H1 (cell line): ENCODE results near the gene SAFB2. TPM values are rescaled to one million over a fixed set of nuclear protein-coding genes. Genes with fewer than 3 reads are reported as not detected.

Source experiments
- CTCF ChIA-PET: fragments of 300-600 bp; sonication (Branson Sonifier 250); formaldehyde crosslinking; loops from one replicate; lab custom pipeline; 2021; ENCODE audit not compliant: partially characterized antibody; lab: Charles Lee
- POLR2A ChIA-PET: fragments of 300-600 bp; sonication (Branson Sonifier 250); formaldehyde crosslinking; loops from one replicate; lab custom pipeline; 2021; ENCODE audit warnings: inconsistent platforms; ENCODE audit not compliant: partially characterized antibody; lab: Charles Lee
- DNase-seq, 2 experiments: peaks; one replicate each; pipeline versions ENCODE4 v3.0.0 to v3.0.0-alpha.2; 2010 to 2022; ENCODE audit warnings: low spot score in 2 of 2, low read depth in 1 of 2, mixed read lengths in 1 of 2
- FAIRE-seq: peaks from 2 replicates; lab custom pipeline; 2011; peaks lifted over from hg19 to GRCh38; lab: Jason Lieb, UNC
- H2AFZ ChIP-seq: 2 replicates; pipeline ENCODE4 v1.8.1; 2012; ENCODE audit warnings: low read length, inconsistent platforms
- H2AK5ac ChIP-seq: 2 replicates; pipeline ENCODE4 v1.6.1; 2013; ENCODE audit warnings: low read depth, low read length
- H2BK120ac ChIP-seq: replicated peaks from 2 replicates; pipeline ENCODE3; 2013; ENCODE audit warnings: low read depth, low read length, inconsistent platforms
- H2BK12ac ChIP-seq: 2 replicates; pipeline ENCODE4 v1.6.1; 2013; ENCODE audit warnings: low read depth, low read length
- H2BK15ac ChIP-seq: 2 replicates; pipeline ENCODE4 v1.6.1; 2013; ENCODE audit warnings: low read length
- H2BK20ac ChIP-seq: 2 replicates; pipeline ENCODE4 v1.6.1; 2013; ENCODE audit warnings: low read length
- H2BK5ac ChIP-seq: 2 replicates; pipeline ENCODE4 v1.6.1; 2013; ENCODE audit warnings: low read depth, low read length
- H3K14ac ChIP-seq: 2 replicates; pipeline ENCODE4 v1.6.1; 2013; ENCODE audit warnings: inconsistent platforms; ENCODE audit not compliant: insufficient read length
- H3K18ac ChIP-seq: 2 replicates; pipeline ENCODE4 v1.6.1; 2013; ENCODE audit warnings: low read length; ENCODE audit errors: extremely low read depth
- H3K23ac ChIP-seq: 2 replicates; pipeline ENCODE4 v1.6.1; 2013; ENCODE audit warnings: inconsistent platforms; ENCODE audit not compliant: insufficient read length
- H3K23me2 ChIP-seq: 2 replicates; pipeline ENCODE4 v1.6.1; 2013; ENCODE audit warnings: low read depth, low read length
- H3K27ac ChIP-seq: 2 replicates; pipeline ENCODE4 v1.6.1; 2011; ENCODE audit warnings: low read depth, low read length, inconsistent platforms
- H3K27me3 ChIP-seq, 4 experiments: replicated peaks in 1 of 4; 1 replicate in 1 of 4; 2 replicates in 3 of 4; pipeline versions ENCODE4 v1.6.1 to v1.8.1; 2011 to 2013; ENCODE audit warnings: low read length in 3 of 4, mild to moderate bottlenecking in 3 of 4, inconsistent platforms in 2 of 4, mixed read lengths in 2 of 4, moderate library complexity in 1 of 4; ENCODE audit not compliant: control insufficient read depth in 3 of 4, insufficient read depth in 3 of 4; ENCODE audit errors: extremely low read depth in 1 of 4
- H3K36me3 ChIP-seq, 4 experiments: 2 replicates each; pipeline versions ENCODE4 v1.6.1 to v1.8.1; 2011 to 2013; ENCODE audit warnings: mild to moderate bottlenecking in 4 of 4, low read length in 3 of 4, moderate library complexity in 2 of 4, control low read depth in 1 of 4, inconsistent platforms in 1 of 4; ENCODE audit not compliant: insufficient read depth in 4 of 4, control insufficient read depth in 2 of 4
- H3K4ac ChIP-seq: replicated peaks from 2 replicates; pipeline ENCODE3; 2013; ENCODE audit warnings: low read length, low read depth, mixed read lengths, inconsistent platforms; ENCODE audit not compliant: insufficient read length
- H3K4me1 ChIP-seq, 4 experiments: replicated peaks in 1 of 4; 1 replicate in 1 of 4; 2 replicates in 3 of 4; pipeline versions ENCODE4 v1.6.1 to v1.8.1; 2011 to 2013; ENCODE audit warnings: low read length in 3 of 4, inconsistent platforms in 2 of 4, mixed read lengths in 1 of 4; ENCODE audit not compliant: insufficient read depth in 4 of 4, control insufficient read depth in 3 of 4
- H3K4me2 ChIP-seq, 2 experiments: 2 replicates each; pipeline versions ENCODE4 v1.6.1 to v1.8.1; 2011 to 2013; ENCODE audit warnings: low read depth in 2 of 2, low read length in 2 of 2, control low read depth in 1 of 2, inconsistent platforms in 1 of 2, mild to moderate bottlenecking in 1 of 2; ENCODE audit not compliant: insufficient read depth in 1 of 2
- H3K4me3 ChIP-seq, 4 experiments: fragments of 200-600, 300-600 bp in 1 of 4; sonication (generic), shearing (Covaris generic), sonication (Bioruptor Twin) in 1 of 4; 2 replicates each; pipeline versions ENCODE4 v1.5.1 to v1.8.1; 2011 to 2016; ENCODE audit warnings: low read length in 4 of 4, low read depth in 3 of 4, control low read depth in 2 of 4, inconsistent platforms in 2 of 4, mild to moderate bottlenecking in 2 of 4, mixed read lengths in 1 of 4, moderate library complexity in 1 of 4; ENCODE audit not compliant: insufficient read depth in 2 of 4; ENCODE audit errors: extremely low read depth in 1 of 4
- H3K56ac ChIP-seq: replicated peaks from 2 replicates; pipeline ENCODE3; 2013; ENCODE audit warnings: low read depth, mild to moderate bottlenecking, mixed read lengths, low read length, inconsistent platforms; ENCODE audit not compliant: insufficient read length
- H3K79me1 ChIP-seq: 2 replicates; pipeline ENCODE4 v1.6.1; 2013; ENCODE audit warnings: low read depth, low read length, control low read depth
- H3K79me2 ChIP-seq, 2 experiments: 2 replicates each; pipeline versions ENCODE4 v1.6.1 to v1.8.1; 2012 to 2013; ENCODE audit warnings: low read length in 2 of 2, mild to moderate bottlenecking in 2 of 2, inconsistent platforms in 1 of 2; ENCODE audit not compliant: insufficient read depth in 2 of 2, control insufficient read depth in 1 of 2
- H3K9ac ChIP-seq, 4 experiments: replicated peaks in 1 of 4; 1 replicate in 1 of 4; 2 replicates in 3 of 4; pipeline versions ENCODE4 v1.6.1 to v1.8.1; 2011 to 2013; ENCODE audit warnings: low read depth in 3 of 4, low read length in 3 of 4, control low read depth in 2 of 4, mild to moderate bottlenecking in 2 of 4, moderate library complexity in 2 of 4, inconsistent platforms in 1 of 4; ENCODE audit errors: extremely low read depth in 1 of 4
- H3K9me3 ChIP-seq, 2 experiments: 2 replicates each; pipeline versions ENCODE4 v1.6.1 to v1.8.1; 2012 to 2013; ENCODE audit warnings: mild to moderate bottlenecking in 2 of 2, moderate library complexity in 2 of 2, control low read depth in 1 of 2, inconsistent platforms in 1 of 2, low read depth in 1 of 2, low read length in 1 of 2, mixed read lengths in 1 of 2; ENCODE audit not compliant: insufficient read depth in 2 of 2
- H4K20me1 ChIP-seq, 2 experiments: replicated peaks in 1 of 2; 2 replicates each; pipeline versions ENCODE3 to v1.8.1; 2011 to 2013; ENCODE audit warnings: inconsistent platforms in 2 of 2, low read length in 2 of 2, mild to moderate bottlenecking in 1 of 2; ENCODE audit not compliant: insufficient read depth in 2 of 2, control insufficient read depth in 1 of 2
- H4K5ac ChIP-seq: 2 replicates; pipeline ENCODE4 v1.6.1; 2013; ENCODE audit warnings: low read length, low read depth, mixed read lengths, inconsistent platforms; ENCODE audit not compliant: insufficient read length
- H4K8ac ChIP-seq: 2 replicates; pipeline ENCODE4 v1.8.0; 2013; ENCODE audit warnings: mild to moderate bottlenecking, moderate library complexity, low read length, inconsistent platforms; ENCODE audit not compliant: insufficient read depth; ENCODE audit errors: extremely low read depth
- H4K91ac ChIP-seq: replicated peaks from 2 replicates; pipeline ENCODE3; 2013; ENCODE audit warnings: low read length, mixed read lengths, inconsistent platforms; ENCODE audit not compliant: insufficient read length
- POLR2A ChIP-seq, 2 experiments: IDR thresholded peaks; 1 replicate in 1 of 2; 2 replicates in 1 of 2; pipeline ENCODE4 v1.6.1; 2011; ENCODE audit warnings: low read depth in 2 of 2, low read length in 2 of 2, mild to moderate bottlenecking in 2 of 2; ENCODE audit errors: control extremely low read depth in 1 of 2
- RNF2 ChIP-seq: fragments of 200-900, 300-1000 bp; sonication (generic); IDR thresholded peaks from 2 replicates; pipeline ENCODE4 v1.7.1; 2016; ENCODE audit warnings: borderline replicate concordance, low read depth, mild to moderate bottlenecking, antibody characterized with exemption, low read length; ENCODE audit not compliant: poor library complexity, severe bottlenecking; ENCODE audit errors: missing control alignments
- RXRA ChIP-seq: IDR thresholded peaks from 2 replicates; pipeline ENCODE4 v1.6.1; 2011; ENCODE audit warnings: low read depth, mild to moderate bottlenecking, low read length, moderate library complexity; ENCODE audit not compliant: insufficient read depth
- SIN3A ChIP-seq, 2 experiments: IDR thresholded peaks in 1 of 2; conservative IDR thresholded peaks in 1 of 2; 2 replicates each; pipeline ENCODE4 v1.6.1; 2011 to 2012; ENCODE audit warnings: low read length in 2 of 2, improper control_type of control experiment in 1 of 2, low read depth in 1 of 2, mild to moderate bottlenecking in 1 of 2
- SP1 ChIP-seq: IDR thresholded peaks from 2 replicates; pipeline ENCODE4 v1.6.1; 2011; ENCODE audit warnings: low read depth, low read length
- TAF7 ChIP-seq: optimal IDR thresholded peaks from 2 replicates; pipeline ENCODE3; 2011; ENCODE audit warnings: low read depth, mild to moderate bottlenecking, inconsistent platforms, low read length, moderate library complexity, borderline replicate concordance
- ZNF274 ChIP-seq: IDR thresholded peaks from 2 replicates; pipeline ENCODE4 v1.7.0; 2012; ENCODE audit warnings: low read length, borderline replicate concordance; ENCODE audit errors: extremely low read depth
- whole genome bisulfite sequencing, 2 experiments: shearing (Covaris generic) in 1 of 2; methylation state at CpG; one replicate each; pipeline versions ENCODE4 v1.1.6 to v1.1.7; 2013 to 2015; ENCODE audit warnings: low lambda C conversion rate in 2 of 2, mixed read lengths in 2 of 2, inconsistent platforms in 1 of 2, low coverage in 1 of 2, missing lambda C conversion rate in 1 of 2; ENCODE audit not compliant: insufficient replicate concordance in 2 of 2, insufficient coverage in 1 of 2, insufficient read length in 1 of 2; ENCODE audit errors: extremely low coverage in 1 of 2, missing lambda C conversion rate in 1 of 2; 5-methylcytosine and 5-hydroxymethylcytosine counted together
- polyA plus RNA-seq, 7 experiments: library from polyadenylated mRNA; depleted of rRNA in 3 of 7; stranded (reverse) in 5 of 7; unstranded in 2 of 7; fragments of >200 nt in 5 of 7; fragments of 200-250 nt in 2 of 7; gene quantifications; 1 replicate in 5 of 7; 2 replicates in 1 of 7; 4 replicates in 1 of 7; pipeline versions ENCODE4 v1.2.1 to v1.2.3, GENCODE V29; 2011 to 2013; ENCODE audit warnings: missing spikeins in 2 of 7, mixed read lengths in 2 of 7
- total RNA-seq: library from RNA; stranded (reverse); fragmentation: NEBNext Ultra II Directional; extraction: Animal tissue kit (Norgen Biotek cat#: 25700); gene quantifications from 2 replicates; pipeline ENCODE4 v1.2.1, GENCODE V29; 2021

Gene SAFB2
- total and polyA plus RNA-seq, 2 of the 8 experiments (the other 6 are each of a cell fraction or from before 2014, with no cell fraction given) = 14.8 to 63.8 TPM

- H2AK5ac ChIP-seq = no peak overlapping the region
- H3K27ac ChIP-seq = no peak overlapping the region
- no peak overlapping the region for H3K23ac ChIP-seq
- ChIA-PET CTCF (interaction anchor here (0.6 to 1.7 kb wide), 2 partner anchors 38 to 49 kb away, joined by 3 read pairs; no protein-coding TSS in a partner anchor), POLR2A (interaction anchor here (0.7 to 1.3 kb wide), 9 partner anchors 12 to 1347 kb away, joined by 3 to 4 read pairs (median 3); no protein-coding TSS in a partner anchor)
- H4K20me1 ChIP-seq = peaks cover 29 to 35% of the 10 kb centered on the region in 2 experiments
- no peak overlapping the region for H2BK12ac ChIP-seq
- H3K4me2 ChIP-seq = no peak overlapping the region
- peak overlapping the region in 1 of 4 experiments; percentile 8; a peak in 1 of 7 replicates for H3K9ac ChIP-seq
- H3K36me3 ChIP-seq = peaks cover 13 to 50% (median 34%) of the 10 kb centered on the region in 4 experiments; a peak in 7 of 8 replicates
- H2AFZ ChIP-seq = no peak overlapping the region
- H2BK20ac ChIP-seq = no peak overlapping the region
- no peak overlapping the region for H4K91ac ChIP-seq
- DNase-seq = no peak
- no peak overlapping the region for H2BK120ac ChIP-seq
- H3K23me2 ChIP-seq = peaks cover 4% of the 10 kb centered on the region; the same call in 1 of the 2 replicates
- peaks cover 0 to 7% (median 3%) of the 10 kb centered on the region in 4 experiments; a peak in 3 of 7 replicates for H3K4me1 ChIP-seq
- no peak overlapping the region for H4K5ac ChIP-seq
- 93% methylated on average over 6 of the region's 6 CpGs; no CpG with 5 or more reads in 1 of the 2 experiments for WGBS, 2 experiments
- H3K79me2 ChIP-seq = peaks cover 59 to 94% of the 10 kb centered on the region in 2 experiments
- H4K8ac ChIP-seq = no peak overlapping the region
- H3K4ac ChIP-seq = no peak overlapping the region
- H2BK15ac ChIP-seq = no peak overlapping the region
- H3K4me3 ChIP-seq = no peak overlapping the region
- FAIRE-seq = no peak
- H2BK5ac ChIP-seq = no peak overlapping the region
- H3K56ac ChIP-seq = no peak overlapping the region
- H3K18ac ChIP-seq = no peak overlapping the region
- peaks cover 14% of the 10 kb centered on the region for H3K79me1 ChIP-seq
- no peak overlapping the region for H3K14ac ChIP-seq
- TF ChIP-seq TAF7 = no peak
- no peak for TF ChIP-seq POLR2A (IDR thresholded peaks at IDR 0.05; ENCODE audit: control extremely low read depth in 1 of 2, low read depth in 2 of 2, low read length in 2 of 2)
- no peak for TF ChIP-seq RNF2
- no peak for TF ChIP-seq RXRA
- no peak for TF ChIP-seq ZNF274
- no peak for TF ChIP-seq SP1
- no peak for TF ChIP-seq SIN3A (conservative IDR thresholded peaks at IDR 0.05 in 1 of 2, IDR thresholded peaks at IDR 0.05 in 1 of 2; ENCODE audit: low read depth in 1 of 2, low read length in 2 of 2)
- H3K9me3 ChIP-seq = no peaks in the 10 kb centered on the region
- no peaks in the 10 kb centered on the region for H3K27me3 ChIP-seq
Measured at GRCh38 chr19:5627395-5627904, 4.9 kb upstream of the SAFB2 start.
